ENCODE data around the gene GPSM1.
"Not testable (repeated sequence)": the region's sequence is repeated elsewhere in the genome, so short reads cannot be mapped to it uniquely, and the experiment has no call there.

GPSM1 gene

GRCh38 chr9:136347472-136348256 is 20.3 kb downstream of the GPSM1 start:
- no peak for DNase-seq

DNA sequence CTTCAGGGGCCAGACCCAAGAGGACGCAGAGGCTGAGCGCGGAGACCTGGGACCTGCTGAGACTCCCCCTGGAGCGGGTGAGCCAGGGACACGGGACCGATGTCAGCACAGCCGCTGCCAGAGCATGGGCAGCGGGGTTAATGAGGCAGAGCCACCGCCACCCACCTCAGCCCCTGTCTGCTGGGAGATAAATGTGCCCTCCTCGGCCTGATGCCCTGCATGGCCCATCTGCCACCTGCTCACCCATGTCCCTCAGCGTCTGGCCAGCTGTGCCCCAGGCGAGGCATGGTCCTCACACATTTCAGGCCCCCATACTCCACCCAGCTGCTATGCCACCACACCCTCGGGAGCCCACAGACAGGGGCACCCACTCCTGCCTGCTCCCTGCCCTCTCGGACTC is 21.4 kb downstream of the GPSM1 start:
- DNase-seq, result no peak

DNA sequence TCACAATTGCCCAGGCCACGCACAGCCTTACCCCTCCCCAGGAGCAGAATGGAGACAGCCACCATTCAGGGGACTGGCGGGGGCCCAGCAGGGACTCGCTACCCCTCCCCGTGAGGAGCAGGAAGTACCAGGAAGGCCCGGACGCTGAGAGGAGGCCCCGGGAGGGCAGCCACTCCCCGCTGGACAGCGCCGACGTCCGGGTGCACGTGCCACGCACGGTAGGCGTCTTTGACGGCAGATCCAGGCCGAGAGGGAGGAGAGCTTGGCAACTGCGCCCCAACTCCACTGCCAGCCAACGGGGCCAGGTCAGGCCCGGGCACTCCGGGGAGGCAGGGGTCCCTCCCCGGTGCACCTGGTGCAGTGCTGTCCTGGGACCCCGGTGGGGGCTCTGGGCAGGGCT is 22.2 kb downstream of the GPSM1 start:
- DNase-seq, result no peak

GRCh38 chr9:136351252-136351800 is 24.0 kb downstream of the GPSM1 start:
- no peak for DNase-seq

GRCh38 chr9:136351868-136352267 is 24.5 kb downstream of the GPSM1 start:
- not testable (repeated sequence) for DNase-seq

- DNase-seq, result no peak
These were observed 25.3 kb downstream of the GPSM1 start for GRCh38 chr9:136352682-136353081.

DNA sequence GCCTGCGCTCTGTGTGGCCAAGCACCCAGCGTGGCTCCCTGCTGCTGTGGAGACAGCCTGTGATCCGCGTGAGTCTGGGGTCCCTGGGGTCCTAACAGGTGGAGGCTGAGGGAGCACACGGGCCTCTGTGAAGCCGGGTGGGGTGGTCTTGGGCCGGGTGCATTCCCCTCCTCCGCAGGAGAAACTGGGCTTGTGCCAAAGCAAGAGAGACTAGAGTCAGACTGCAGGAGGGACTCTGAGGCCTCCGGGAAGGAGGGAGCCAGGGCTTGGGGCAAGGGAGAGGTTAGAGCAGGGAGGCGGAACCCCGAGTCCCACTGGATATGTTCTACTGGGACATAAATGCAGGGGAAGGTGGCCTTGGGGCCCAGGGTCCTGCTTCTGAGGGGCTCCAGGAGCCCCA is 25.7 kb downstream of the GPSM1 start:
- DNase-seq, result no peak

- no peak for DNase-seq
These were observed 26.6 kb downstream of the GPSM1 start for GRCh38 chr9:136353757-136354488.

DNA sequence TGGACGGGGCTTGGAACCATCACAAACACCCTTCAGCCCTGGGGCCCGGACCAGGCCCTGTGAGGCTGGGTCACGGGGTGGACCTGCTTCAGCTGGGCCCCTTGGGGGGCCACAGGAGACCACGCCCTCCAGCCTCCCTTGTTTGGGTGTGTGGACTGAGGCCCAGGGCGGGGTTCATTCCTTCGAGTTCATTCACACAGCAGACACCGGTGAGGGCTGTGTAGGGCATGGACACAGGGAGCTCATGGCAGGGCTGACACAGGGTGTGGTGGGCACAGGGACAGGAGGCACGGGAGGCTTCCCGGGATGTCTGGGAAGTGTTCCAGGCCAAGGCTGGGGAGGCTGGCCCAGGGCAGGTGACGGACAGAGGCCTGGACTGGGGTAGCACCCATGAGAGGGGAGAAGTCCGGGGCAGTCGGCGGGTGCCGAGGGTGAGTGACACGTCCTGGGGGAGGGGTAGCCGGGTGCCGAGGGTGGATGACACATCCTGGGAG is 27.3 kb downstream of the GPSM1 start:
- DNase-seq, result no peak

DNA sequence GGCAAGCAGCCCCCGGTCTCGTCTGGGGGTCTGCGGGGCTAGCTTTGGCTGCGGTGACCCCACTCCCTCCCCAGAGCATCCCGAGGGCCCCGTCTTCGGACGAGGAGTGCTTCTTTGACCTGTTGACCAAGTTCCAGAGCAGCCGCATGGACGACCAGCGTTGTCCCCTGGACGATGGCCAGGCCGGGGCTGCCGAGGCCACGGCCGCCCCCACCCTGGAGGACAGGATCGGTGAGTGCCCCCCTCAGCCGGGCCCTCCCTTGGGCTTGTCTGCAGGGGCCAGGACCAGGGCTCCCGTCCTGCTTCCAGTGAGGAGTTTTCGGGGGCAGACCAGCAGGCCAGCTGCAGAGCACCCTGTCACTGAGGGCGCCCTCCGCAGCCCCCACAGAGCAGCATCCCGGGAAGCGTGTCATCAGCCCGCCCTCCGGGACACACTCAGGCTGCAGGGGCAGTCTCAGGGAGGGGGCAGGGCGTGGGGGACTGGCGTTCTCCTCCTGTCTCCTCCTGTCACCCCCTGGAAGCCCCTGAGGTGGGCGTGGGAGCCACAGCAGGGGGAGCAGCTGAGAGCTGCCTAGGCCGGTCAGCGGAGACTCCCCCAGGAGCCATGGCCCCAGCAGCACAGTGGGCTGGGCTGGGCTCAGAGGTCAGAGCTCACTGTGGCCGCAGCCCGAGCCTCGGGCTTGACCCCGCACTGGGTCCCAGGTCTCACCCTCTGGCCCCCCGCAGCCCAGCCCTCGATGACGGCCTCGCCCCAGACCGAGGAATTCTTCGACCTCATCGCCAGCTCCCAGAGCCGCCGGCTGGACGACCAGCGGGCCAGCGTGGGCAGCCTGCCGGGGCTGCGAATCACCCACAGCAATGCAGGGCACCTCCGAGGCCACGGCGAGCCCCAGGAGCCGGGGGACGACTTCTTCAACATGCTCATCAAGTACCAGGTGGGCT is 28.5 kb downstream of the GPSM1 start:
- DNase-seq, result no peak

DNA sequence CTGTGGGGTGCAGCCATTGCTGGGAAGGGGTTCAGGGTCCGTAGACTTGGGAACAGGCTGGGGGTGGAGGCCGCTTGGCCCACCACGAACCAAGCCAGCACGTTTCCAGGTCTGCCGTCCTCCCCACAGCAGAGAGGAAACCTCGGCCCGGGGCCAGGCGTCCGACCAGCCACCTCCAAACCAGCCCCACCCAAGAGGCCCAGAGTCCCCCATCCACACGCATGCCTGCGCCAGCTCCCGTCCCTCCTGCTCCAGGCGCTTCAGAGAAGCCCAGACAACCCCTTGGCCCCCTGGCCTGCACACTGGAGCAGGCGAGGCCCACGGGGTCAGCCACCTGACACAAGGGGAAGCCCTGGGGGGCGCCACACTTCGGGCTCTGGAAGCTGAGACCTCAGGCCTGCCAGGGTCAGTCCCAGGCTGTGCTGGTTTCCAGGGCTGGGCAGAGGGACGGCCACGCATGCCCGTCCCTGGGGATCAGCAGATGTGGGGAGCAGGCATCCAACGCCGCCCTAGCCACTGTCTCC is 29.9 kb downstream of the GPSM1 start:
- DNase-seq, result no peak

GRCh38 chr9:136358016-136358415 is 30.7 kb downstream of the GPSM1 start:
- no peak for DNase-seq

GRCh38 chr9:136358888-136359287 is 31.5 kb downstream of the GPSM1 start:
- no peak for DNase-seq

DNA sequence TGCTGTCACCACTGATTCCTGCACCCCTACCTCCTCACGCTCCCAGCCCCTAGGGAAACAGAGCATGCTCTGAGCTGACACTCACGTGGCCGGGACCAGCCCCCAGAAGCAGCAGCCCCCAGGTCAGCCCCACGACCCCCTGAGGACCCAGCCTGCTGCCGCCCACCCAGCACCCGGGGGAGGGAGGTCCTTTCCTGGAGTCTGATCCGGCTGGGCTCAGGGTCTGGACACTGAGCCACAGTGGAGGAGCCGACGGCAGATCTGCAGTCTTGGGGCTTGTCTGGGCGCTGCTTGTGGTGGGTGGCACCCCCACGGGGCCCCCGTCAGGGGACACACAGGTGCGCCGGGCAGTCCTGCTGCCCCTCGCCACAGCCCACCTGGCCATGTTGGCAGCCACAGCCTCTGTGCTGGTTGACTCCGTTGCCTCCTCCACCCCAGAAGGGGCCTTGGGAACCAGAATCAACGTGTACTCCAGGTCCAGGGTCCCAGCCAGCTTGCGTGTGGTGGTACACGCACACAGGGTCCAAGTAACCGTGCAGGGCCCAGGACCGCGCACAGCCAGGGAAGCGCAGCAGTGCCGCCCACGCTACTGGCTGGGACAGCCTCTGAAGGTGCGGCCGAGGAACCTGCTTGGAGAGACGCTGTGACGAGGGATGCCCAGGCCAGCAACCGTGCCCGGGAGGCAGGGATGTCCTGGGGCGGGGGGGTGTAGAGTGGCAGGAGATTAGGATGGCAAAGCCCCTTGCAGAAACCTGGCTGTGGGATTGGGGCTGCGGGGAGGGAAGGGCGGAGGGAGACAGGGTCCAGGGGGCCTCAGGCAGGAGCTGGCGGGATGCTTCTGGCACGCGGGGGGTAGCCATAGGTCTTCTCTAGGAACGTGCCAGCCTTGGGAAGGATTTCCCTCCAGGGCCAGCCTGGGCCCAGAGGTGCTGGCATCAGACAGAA is 32.7 kb downstream of the GPSM1 start:
- DNase-seq, result no peak

DNA sequence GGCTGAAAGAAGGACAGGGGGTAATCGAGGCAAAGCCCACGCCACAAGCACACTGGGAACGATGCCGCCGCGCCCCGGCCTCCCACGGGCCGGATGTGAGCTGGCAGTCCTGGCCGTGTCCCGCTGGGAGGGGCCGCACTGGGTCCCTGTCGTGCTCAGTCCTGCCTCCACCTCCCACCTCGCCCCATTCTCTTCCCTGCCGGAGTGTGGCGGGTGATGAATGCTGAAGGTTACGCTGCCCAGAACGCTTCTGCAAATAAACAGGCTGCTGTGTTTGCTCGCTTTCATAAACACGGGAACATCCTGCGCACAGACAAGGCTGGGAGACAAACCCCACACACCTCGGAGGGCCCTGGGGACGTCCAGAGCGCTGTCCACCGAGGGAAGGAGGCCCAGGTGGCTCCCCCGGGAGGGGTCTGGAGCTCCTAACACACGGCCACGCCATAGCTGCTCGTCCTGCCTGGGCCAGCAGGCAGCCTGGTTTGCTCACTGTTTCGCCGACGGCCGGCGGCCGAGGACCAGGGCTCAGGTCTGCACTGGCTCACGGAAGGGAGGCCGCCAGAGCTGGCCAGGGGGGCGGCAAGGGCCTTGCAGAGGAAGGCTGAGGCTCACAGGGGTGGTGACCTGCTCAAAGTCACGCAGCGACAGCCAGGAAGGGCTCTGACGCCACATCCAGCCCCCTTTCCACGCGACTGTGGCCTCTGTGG is 33.9 kb downstream of the GPSM1 start:
- no peak for DNase-seq

- no peak for DNase-seq
These were observed 34.6 kb downstream of the GPSM1 start for GRCh38 chr9:136361754-136362449.

GRCh38 chr9:136362450-136362784 is 35.1 kb downstream of the GPSM1 start:
- no peak for DNase-seq

DNA sequence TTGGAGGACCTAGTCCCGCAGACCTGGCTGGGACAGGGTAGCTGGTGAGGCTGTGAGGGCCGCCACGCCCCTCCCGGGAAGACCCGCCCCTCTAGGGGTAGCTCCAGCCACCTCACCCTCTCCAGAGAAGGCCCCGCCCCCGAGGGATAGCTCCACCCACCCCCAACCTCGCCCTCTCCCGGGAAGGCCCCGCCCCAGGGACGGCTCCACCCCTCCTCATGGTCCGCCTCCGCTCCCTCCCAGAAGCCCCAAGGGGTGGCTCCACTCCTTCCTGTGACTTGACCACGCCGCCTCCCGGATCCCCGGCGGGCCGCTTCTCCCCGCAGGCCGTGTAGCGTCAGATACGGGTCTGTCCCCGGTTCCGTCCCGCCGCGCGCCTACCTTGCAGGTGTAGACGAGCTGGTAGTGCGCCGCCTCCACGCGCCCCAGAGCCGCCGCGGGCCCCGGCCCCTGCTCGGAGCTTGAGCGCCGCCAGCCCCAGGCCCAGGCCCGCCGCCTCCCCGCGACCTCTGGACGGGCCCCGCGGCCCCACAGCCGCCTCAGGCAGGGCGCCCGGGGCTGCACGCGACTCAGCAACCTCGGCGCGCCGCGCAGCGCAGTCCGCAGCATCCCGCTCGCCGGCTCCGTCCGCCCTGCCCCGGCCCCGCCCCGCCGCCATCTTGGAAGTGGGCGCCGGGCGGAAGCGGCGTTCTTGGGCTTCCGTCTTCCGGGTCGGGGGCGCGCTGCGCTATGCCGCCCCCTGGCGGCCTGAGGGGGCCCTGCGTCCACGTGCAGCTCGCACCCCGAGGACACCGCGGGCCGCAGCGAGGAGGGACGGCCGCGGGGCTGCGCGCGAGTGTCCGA is 36.0 kb downstream of the GPSM1 start, which contains the start of gene DNLZ:
TSS of gene DNLZ (minus strand) at position 639 of the 843 bp plus-strand sequence. CDS start at position 609, 30 bp downstream.
- peak; percentile 85 for DNase-seq
